ENCODE data around the gene HLA-DQB1. TPM values are rescaled to one million over a fixed set of nuclear protein-coding genes. Genes with fewer than 3 reads are reported as not detected.
"Not testable (repeated sequence)": the region's sequence is repeated elsewhere in the genome, so short reads cannot be mapped to it uniquely, and the experiment has no call there.

The HLA-DQB1 gene
- total and polyA plus RNA-seq, 12 donors, result 6.2 to 81.2 (median 15.5) TPM

DNA sequence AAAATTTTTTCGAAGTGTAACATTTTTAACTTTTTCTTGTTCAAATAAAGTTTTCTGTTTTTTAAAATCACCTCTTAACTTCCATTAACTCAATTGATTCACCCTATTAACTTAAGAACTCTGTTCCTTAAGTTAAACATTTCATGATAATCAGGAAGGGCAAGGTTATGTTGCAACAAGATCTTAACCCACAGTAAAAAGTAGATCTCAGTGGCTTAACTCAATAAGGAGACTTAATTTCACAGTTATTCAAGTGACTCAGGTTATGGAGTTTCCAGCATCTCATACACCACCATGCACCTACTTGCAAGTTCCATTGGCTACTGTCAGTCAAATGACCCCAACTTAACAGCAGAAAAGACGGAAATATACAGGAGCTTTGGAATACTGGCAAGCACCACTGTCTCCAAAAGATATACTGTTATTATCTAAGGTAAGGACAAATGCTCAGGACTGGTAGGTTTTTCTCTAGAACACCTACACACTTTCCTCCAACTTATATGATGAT, 11.2 kb downstream of the HLA-DQB1 start:
- intact Hi-C loops (cut with DNase I), result no loop called here
- H3K9me3 ChIP-seq, result no peaks in the 10 kb centered on the region
- DNase-seq (no peak), ATAC-seq (no peak)
- no peak overlapping the region for H3K27ac ChIP-seq
- no peak overlapping the region for H3K4me3 ChIP-seq
- no peaks in the 10 kb centered on the region for H3K36me3 ChIP-seq
- TF ChIP-seq, protein P1, sequence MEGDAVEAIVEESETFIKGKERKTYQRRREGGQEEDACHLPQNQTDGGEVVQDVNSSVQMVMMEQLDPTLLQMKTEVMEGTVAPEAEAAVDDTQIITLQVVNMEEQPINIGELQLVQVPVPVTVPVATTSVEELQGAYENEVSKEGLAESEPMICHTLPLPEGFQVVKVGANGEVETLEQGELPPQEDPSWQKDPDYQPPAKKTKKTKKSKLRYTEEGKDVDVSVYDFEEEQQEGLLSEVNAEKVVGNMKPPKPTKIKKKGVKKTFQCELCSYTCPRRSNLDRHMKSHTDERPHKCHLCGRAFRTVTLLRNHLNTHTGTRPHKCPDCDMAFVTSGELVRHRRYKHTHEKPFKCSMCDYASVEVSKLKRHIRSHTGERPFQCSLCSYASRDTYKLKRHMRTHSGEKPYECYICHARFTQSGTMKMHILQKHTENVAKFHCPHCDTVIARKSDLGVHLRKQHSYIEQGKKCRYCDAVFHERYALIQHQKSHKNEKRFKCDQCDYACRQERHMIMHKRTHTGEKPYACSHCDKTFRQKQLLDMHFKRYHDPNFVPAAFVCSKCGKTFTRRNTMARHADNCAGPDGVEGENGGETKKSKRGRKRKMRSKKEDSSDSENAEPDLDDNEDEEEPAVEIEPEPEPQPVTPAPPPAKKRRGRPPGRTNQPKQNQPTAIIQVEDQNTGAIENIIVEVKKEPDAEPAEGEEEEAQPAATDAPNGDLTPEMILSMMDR (IDR thresholded peaks at IDR 0.05), result no peak
- 92 to 97% methylated on average over 2 of the region's 2 CpGs for whole genome bisulfite sequencing, 2 donors
- no peaks in the 10 kb centered on the region for H3K4me1 ChIP-seq
- H3K27me3 ChIP-seq, result peaks cover 0 to 3% (median 0%) of the 10 kb centered on the region in 7 donors

GRCh38 chr6:32645047-32645703, 21.3 kb downstream of the HLA-DQB1 start:
- Histone ChIP-seq H3K9me3 (peaks cover 0 to 2% (median 0%) of the 10 kb centered on the region in 11 donors), H3K4me3 (no peak overlapping the region), H3K27me3 (no peaks in the 10 kb centered on the region), H3K27ac (no peak overlapping the region), H3K4me1 (no peaks in the 10 kb centered on the region), H3K36me3 (no peaks in the 10 kb centered on the region)
- TF ChIP-seq, protein P1 (IDR thresholded peaks at IDR 0.05), result no peak
- DNase-seq (no peak), ATAC-seq (no peak)
- WGBS, 2 donors, result 90% methylated on average over 6 of the region's 6 CpGs
- intact Hi-C loops (cut with DNase I), result loop anchor here in 1 of 10 donors (10.0 kb wide), 1 partner anchor 100 kb away; the partner anchor contains the start of gene HLA-DQA2

DNA sequence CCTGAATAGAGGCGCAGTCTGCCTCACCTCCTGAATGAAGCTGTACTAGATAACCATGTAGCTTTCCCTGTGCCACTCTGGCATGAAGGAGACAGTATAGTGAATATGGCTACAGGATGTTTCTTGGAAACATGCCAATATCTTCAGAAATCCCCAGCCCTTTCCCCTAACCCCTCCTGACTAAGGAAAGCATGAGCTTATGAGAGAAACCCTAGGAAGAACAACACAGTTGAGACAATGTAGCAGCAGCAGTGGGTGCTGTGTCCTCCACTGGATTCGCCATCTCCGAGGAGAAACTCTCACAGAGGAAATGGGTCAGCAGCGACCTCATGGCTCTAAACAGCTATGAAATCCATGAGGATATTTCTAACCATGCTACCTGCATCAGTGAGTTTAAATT, 22.6 kb downstream of the HLA-DQB1 start:
- whole genome bisulfite sequencing, 2 donors, result 75 to 82% methylated on average over 4 of the region's 4 CpGs
- Histone ChIP-seq H3K27me3 (no peaks in the 10 kb centered on the region), H3K36me3 (no peaks in the 10 kb centered on the region), H3K27ac (no peak overlapping the region), H3K4me1 (no peaks in the 10 kb centered on the region), H3K4me3 (no peak overlapping the region), H3K9me3 (no peaks in the 10 kb centered on the region)
- intact Hi-C loops (cut with DNase I), result loop anchor here in 2 of 10 donors (5.0 to 10.0 kb wide), 2 partner anchors 101 to 103 kb away; partner anchors contain the start of gene HLA-DQA2 (in 1 of the 2)
- TF ChIP-seq, protein P1 (IDR thresholded peaks at IDR 0.05), result no peak
- ATAC-seq, result no peak
- no peak for DNase-seq

GRCh38 chr6:32642720-32643106, 23.7 kb downstream of the HLA-DQB1 start:
- no peak for DNase-seq
- Histone ChIP-seq H3K4me1 (no peaks in the 10 kb centered on the region), H3K36me3 (no peaks in the 10 kb centered on the region), H3K27ac (no peak overlapping the region), H3K27me3 (no peaks in the 10 kb centered on the region), H3K4me3 (no peak overlapping the region), H3K9me3 (no peaks in the 10 kb centered on the region)
- no peak for ATAC-seq
- TF ChIP-seq, protein P1 (IDR thresholded peaks at IDR 0.05), result no peak
- WGBS, 2 donors, result 90 to 91% methylated on average over 6 of the region's 6 CpGs
- intact Hi-C loops (cut with DNase I), result loop anchor here in 2 of 10 donors (5.0 to 10.0 kb wide), 2 partner anchors 102 to 105 kb away; partner anchors contain the start of gene HLA-DQA2 (in 1 of the 2)

- intact Hi-C loops (cut with DNase I), result loop anchor here in 2 of 10 donors (5.0 to 10.0 kb wide), 2 partner anchors 103 to 105 kb away; partner anchors contain the start of gene HLA-DQA2 (in 1 of the 2)
- H3K9me3 ChIP-seq, H3K4me1 ChIP-seq, DNase-seq, H3K36me3 ChIP-seq, H3K4me3 ChIP-seq, H3K27me3 ChIP-seq, H3K27ac ChIP-seq, ATAC-seq: not testable (repeated sequence)
- 51 to 62% methylated on average over 2 of the region's 2 CpGs for WGBS, 2 donors
Observed at GRCh38 chr6:32641785-32642719, 24.4 kb downstream of the HLA-DQB1 start.

Data from heart right ventricle (tissue), 16 donors.